CD4-positive, alpha-beta memory T cell (primary cell): ENCODE results near the gene MBNL1. TPM values are rescaled to one million over a fixed set of nuclear protein-coding genes. Genes with fewer than 3 reads are reported as not detected.

ENCODE experiments used
- CTCF ChIA-PET: fragments of 350-600 bp; sonication (Branson Sonifier 250); formaldehyde crosslinking; loops from one replicate; lab custom pipeline; 2021; ENCODE audit warnings: inconsistent platforms; ENCODE audit not compliant: partially characterized antibody; lab: Charles Lee
- POLR2A ChIA-PET: fragments of 350-600 bp; sonication (Branson Sonifier 250); formaldehyde crosslinking; loops from one replicate; lab custom pipeline; 2021; ENCODE audit not compliant: partially characterized antibody; lab: Charles Lee
- DNase-seq, 5 donors: peaks; one replicate each; pipeline versions ENCODE4 v3.0.0 to v3.0.0-alpha.2; 2020 to 2022; ENCODE audit warnings: mixed read lengths in 1 of 5
- H3K27ac ChIP-seq: one replicate; pipeline ENCODE4 v1.7.0; 2013; ENCODE audit warnings: low read depth, low read length
- H3K27me3 ChIP-seq: 2 replicates; pipeline ENCODE4 v1.7.0; 2013; ENCODE audit warnings: mild to moderate bottlenecking, low read length, moderate library complexity; ENCODE audit not compliant: insufficient read depth
- H3K36me3 ChIP-seq: 2 replicates; pipeline ENCODE4 v1.7.0; 2013; ENCODE audit warnings: mild to moderate bottlenecking, low read length, moderate library complexity; ENCODE audit not compliant: insufficient read depth
- H3K4me1 ChIP-seq: 2 replicates; pipeline ENCODE4 v1.7.0; 2013; ENCODE audit warnings: mild to moderate bottlenecking, low read length, moderate library complexity; ENCODE audit not compliant: insufficient read depth
- H3K4me3 ChIP-seq, 2 donors: one replicate each; pipeline ENCODE4 v1.7.0; 2013; ENCODE audit warnings: low read length in 2 of 2, mild to moderate bottlenecking in 1 of 2
- H3K9me3 ChIP-seq, 2 donors: one replicate each; pipeline ENCODE4 v1.7.0; 2013; ENCODE audit warnings: low read length in 2 of 2, control low read depth in 1 of 2; ENCODE audit not compliant: control insufficient read depth in 1 of 2
- H3K27ac Mint-ChIP-seq, 7 donors: one replicate each; pipeline ENCODE4 v1.8.0; 2020 to 2021; ENCODE audit warnings: mixed read lengths in 7 of 7, mild to moderate bottlenecking in 6 of 7, inconsistent platforms in 3 of 7, moderate library complexity in 3 of 7
- H3K27me3 Mint-ChIP-seq, 2 donors: one replicate each; pipeline ENCODE4 v1.8.0; 2020 to 2021; ENCODE audit warnings: mixed read lengths in 2 of 2
- H3K36me3 Mint-ChIP-seq, 2 donors: one replicate each; pipeline ENCODE4 v1.8.0; 2020 to 2021; ENCODE audit warnings: mixed read lengths in 2 of 2, inconsistent platforms in 1 of 2, mild to moderate bottlenecking in 1 of 2
- H3K4me1 Mint-ChIP-seq, 4 donors: one replicate each; pipeline ENCODE4 v1.8.0; 2020 to 2021; ENCODE audit warnings: mixed read lengths in 4 of 4, mild to moderate bottlenecking in 1 of 4
- H3K4me3 Mint-ChIP-seq, 8 donors: one replicate each; pipeline ENCODE4 v1.8.0; 2020 to 2021; ENCODE audit warnings: mixed read lengths in 8 of 8, mild to moderate bottlenecking in 7 of 8, moderate library complexity in 6 of 8, inconsistent platforms in 3 of 8
- H3K9me3 Mint-ChIP-seq, 8 donors: one replicate each; pipeline ENCODE4 v1.8.0; 2020 to 2021; ENCODE audit warnings: mixed read lengths in 8 of 8, mild to moderate bottlenecking in 5 of 8, inconsistent platforms in 3 of 8, moderate library complexity in 1 of 8
- intact Hi-C: fragments of 100-400 bp; cut with micrococcal nuclease; formaldehyde crosslinking; loops from one replicate; pipeline ENCODE4 v1.15.1; 2023
- polyA plus RNA-seq, 2 donors: library from polyadenylated mRNA; unstranded; fragments of 300-500 nt; fragmentation: Illumina TruSeq; gene quantifications; one replicate each; pipeline ENCODE4 v1.2.3, GENCODE V29; 2021
- total RNA-seq, 2 experiments: library from RNA; stranded (reverse); gene quantifications; one replicate each; pipeline ENCODE4 v1.2.3, GENCODE V29; 2021

Gene MBNL1
- total and polyA plus RNA-seq, 4 experiments from 2014 or later = 289 to 430 (median 361) TPM

- Histone ChIP-seq H3K4me1 (peaks cover 96% of the 10 kb centered on the region), H3K4me3 (peak overlapping the region; percentile 17 to 33), H3K27me3 (no peaks in the 10 kb centered on the region), H3K9me3 (no peaks in the 10 kb centered on the region), H3K36me3 (no peaks in the 10 kb centered on the region), H3K27ac (peak overlapping the region; percentile 48)
- intact Hi-C loops = loop anchor here (1.0 to 10.0 kb wide), 3 partner anchors 9 to 204 kb away; no protein-coding TSS in a partner anchor
- no peak for DNase-seq
- H3K36me3 Mint-ChIP-seq = peaks cover 0 to 18% of the 10 kb centered on the region in 2 donors
- H3K4me1 Mint-ChIP-seq = peaks cover 64 to 87% (median 71%) of the 10 kb centered on the region in 4 donors
- H3K27me3 Mint-ChIP-seq = no peaks in the 10 kb centered on the region
- no peaks in the 10 kb centered on the region for H3K9me3 Mint-ChIP-seq
- H3K4me3 Mint-ChIP-seq = peak overlapping the region; percentile 77 to 87 (median 83)
- POLR2A ChIA-PET = interaction anchor here (0.7 to 9.6 kb wide), 11 partner anchors 7 to 108 kb away, joined by 3 to 206 read pairs (median 15); partner anchors contain the start of gene MBNL1
- H3K27ac Mint-ChIP-seq = peak overlapping the region; percentile 55 to 92 (median 83)
- CTCF ChIA-PET = interaction anchor here (1.0 to 2.1 kb wide), 2 partner anchors 75 to 95 kb away, joined by 3 to 10 read pairs; no protein-coding TSS in a partner anchor
These were observed 10.2 kb downstream of the MBNL1 start for GRCh38 chr3:152278756-152279427.

- H3K36me3 Mint-ChIP-seq = peaks cover 0 to 18% of the 10 kb centered on the region in 2 donors
- POLR2A ChIA-PET = interaction anchor here (0.7 to 9.6 kb wide), 15 partner anchors 8 to 107 kb away, joined by 3 to 206 read pairs (median 6); partner anchors contain the start of gene MBNL1
- H3K9me3 Mint-ChIP-seq = no peaks in the 10 kb centered on the region
- Histone ChIP-seq H3K9me3 (no peaks in the 10 kb centered on the region), H3K4me3 (no peak overlapping the region), H3K27me3 (no peaks in the 10 kb centered on the region), H3K27ac (peak overlapping the region; percentile 48), H3K4me1 (peaks cover 96% of the 10 kb centered on the region), H3K36me3 (no peaks in the 10 kb centered on the region)
- H3K4me3 Mint-ChIP-seq = peak overlapping the region; percentile 77 to 87 (median 83)
- no peak for DNase-seq
- CTCF ChIA-PET = interaction anchor here (0.9 to 2.1 kb wide), 4 partner anchors 46 to 96 kb away, joined by 3 to 10 read pairs (median 4); no protein-coding TSS in a partner anchor
- H3K27ac Mint-ChIP-seq = peak overlapping the region; percentile 55 to 93 (median 77)
- no peaks in the 10 kb centered on the region for H3K27me3 Mint-ChIP-seq
- intact Hi-C loops = loop anchor here (2.0 to 10.0 kb wide), 2 partner anchors 13 to 205 kb away; no protein-coding TSS in a partner anchor
- peaks cover 61 to 85% (median 69%) of the 10 kb centered on the region in 4 donors for H3K4me1 Mint-ChIP-seq
These were observed 10.8 kb downstream of the MBNL1 start for GRCh38 chr3:152279479-152279878.

- Histone ChIP-seq H3K27ac (peak overlapping the region; percentile 45), H3K9me3 (no peaks in the 10 kb centered on the region), H3K36me3 (no peaks in the 10 kb centered on the region), H3K4me1 (peaks cover 96% of the 10 kb centered on the region), H3K27me3 (no peaks in the 10 kb centered on the region), H3K4me3 (peak overlapping the region in 1 of 2 donors; percentile 27)
- ChIA-PET POLR2A (interaction anchor here (0.6 to 9.6 kb wide), 15 partner anchors 9 to 136 kb away, joined by 3 to 206 read pairs (median 8); partner anchors contain the start of gene MBNL1), CTCF (interaction anchor here (1.3 to 2.1 kb wide), 2 partner anchors 9 to 97 kb away, joined by 5 to 10 read pairs; no protein-coding TSS in a partner anchor)
- H3K4me1 Mint-ChIP-seq = peaks cover 63 to 86% (median 72%) of the 10 kb centered on the region in 4 donors
- peak overlapping the region; percentile 53 to 93 (median 69) for H3K27ac Mint-ChIP-seq
- no peaks in the 10 kb centered on the region for H3K9me3 Mint-ChIP-seq
- DNase-seq = no peak
- intact Hi-C loops = loop anchor here (5.0 kb wide), 1 partner anchor 37 kb away; no protein-coding TSS in a partner anchor
- peaks cover 0 to 20% of the 10 kb centered on the region in 2 donors for H3K36me3 Mint-ChIP-seq
- H3K4me3 Mint-ChIP-seq = peak overlapping the region; percentile 70 to 86 (median 82)
- H3K27me3 Mint-ChIP-seq = no peaks in the 10 kb centered on the region
These were observed 11.8 kb downstream of the MBNL1 start for GRCh38 chr3:152280539-152280938.

- Mint-ChIP-seq H3K4me1 (peaks cover 61 to 85% (median 72%) of the 10 kb centered on the region in 4 donors), H3K36me3 (peaks cover 0 to 20% of the 10 kb centered on the region in 2 donors), H3K4me3 (peak overlapping the region; percentile 15 to 87 (median 70)), H3K27ac (peak overlapping the region; percentile 62 to 88 (median 76)), H3K9me3 (no peaks in the 10 kb centered on the region), H3K27me3 (no peaks in the 10 kb centered on the region)
- Histone ChIP-seq H3K27me3 (no peaks in the 10 kb centered on the region), H3K4me1 (peaks cover 97% of the 10 kb centered on the region), H3K36me3 (no peaks in the 10 kb centered on the region), H3K27ac (peak overlapping the region; percentile 61), H3K4me3 (no peak overlapping the region), H3K9me3 (no peaks in the 10 kb centered on the region)
- no peak for DNase-seq
- ChIA-PET CTCF (interaction anchor here (1.3 to 2.1 kb wide), 2 partner anchors 10 to 97 kb away, joined by 5 to 10 read pairs; no protein-coding TSS in a partner anchor), POLR2A (interaction anchor here (0.6 to 9.6 kb wide), 16 partner anchors 9 to 135 kb away, joined by 3 to 206 read pairs (median 7); partner anchors contain the start of gene MBNL1)
- intact Hi-C loops = loop anchor here (5.0 kb wide), 1 partner anchor 36 kb away; no protein-coding TSS in a partner anchor
These were observed 12.5 kb downstream of the MBNL1 start for GRCh38 chr3:152281133-152281713.

- no peak overlapping the region for H3K4me3 ChIP-seq
- CTCF ChIA-PET = interaction anchor here (1.1 to 3.1 kb wide), 2 partner anchors 49 to 99 kb away, joined by 3 to 17 read pairs; no protein-coding TSS in a partner anchor
- Mint-ChIP-seq H3K9me3 (no peaks in the 10 kb centered on the region), H3K36me3 (peaks cover 0 to 16% of the 10 kb centered on the region in 2 donors), H3K27me3 (no peaks in the 10 kb centered on the region), H3K27ac (peak overlapping the region; percentile 60 to 94 (median 85)), H3K4me1 (peaks cover 56 to 84% (median 68%) of the 10 kb centered on the region in 4 donors), H3K4me3 (peak overlapping the region; percentile 21 to 87 (median 70))
- no peak for DNase-seq
- H3K4me1 ChIP-seq = peaks cover 96% of the 10 kb centered on the region
- peak overlapping the region; percentile 41 for H3K27ac ChIP-seq
- no peaks in the 10 kb centered on the region for H3K36me3 ChIP-seq
- no peaks in the 10 kb centered on the region for H3K27me3 ChIP-seq
- intact Hi-C loops = loop anchor here (5.0 kb wide), 1 partner anchor 34 kb away; no protein-coding TSS in a partner anchor
- H3K9me3 ChIP-seq = no peaks in the 10 kb centered on the region
- POLR2A ChIA-PET = interaction anchor here (0.6 to 9.6 kb wide), 10 partner anchors 8 to 103 kb away, joined by 3 to 206 read pairs (median 7); partner anchors contain the start of gene MBNL1
These were observed 14.1 kb downstream of the MBNL1 start for GRCh38 chr3:152282813-152283212.

GRCh38 chr3:152283492-152284381, 15.0 kb downstream of the MBNL1 start:
- peaks cover 57 to 84% (median 71%) of the 10 kb centered on the region in 4 donors for H3K4me1 Mint-ChIP-seq
- H3K36me3 Mint-ChIP-seq = peaks cover 0 to 17% of the 10 kb centered on the region in 2 donors
- no peaks in the 10 kb centered on the region for H3K9me3 ChIP-seq
- H3K36me3 ChIP-seq = no peaks in the 10 kb centered on the region
- no peaks in the 10 kb centered on the region for H3K9me3 Mint-ChIP-seq
- intact Hi-C loops = loop anchor here (2.0 to 5.0 kb wide), 2 partner anchors 13 to 34 kb away; no protein-coding TSS in a partner anchor
- DNase-seq = no peak
- no peak overlapping the region for H3K4me3 ChIP-seq
- no peaks in the 10 kb centered on the region for H3K27me3 ChIP-seq
- peak overlapping the region; percentile 60 to 94 (median 85) for H3K27ac Mint-ChIP-seq
- H3K27me3 Mint-ChIP-seq = no peaks in the 10 kb centered on the region
- peak overlapping the region; percentile 26 to 87 (median 70) for H3K4me3 Mint-ChIP-seq
- H3K27ac ChIP-seq = peak overlapping the region; percentile 61
- POLR2A ChIA-PET = interaction anchor here (0.6 to 9.6 kb wide), 16 partner anchors 7 to 100 kb away, joined by 3 to 206 read pairs (median 6); partner anchors contain the start of gene MBNL1
- CTCF ChIA-PET = interaction anchor here (1.0 to 3.1 kb wide), 6 partner anchors 16 to 100 kb away, joined by 3 to 17 read pairs (median 4); no protein-coding TSS in a partner anchor
- peaks cover 96% of the 10 kb centered on the region for H3K4me1 ChIP-seq
